Endodermal cell (in vitro differentiated cells): ENCODE results near the gene DNAH1. TPM values are rescaled to one million over a fixed set of nuclear protein-coding genes. Genes with fewer than 3 reads are reported as not detected.

ENCODE experiments used
- DNase-seq: peaks from one replicate; pipeline ENCODE4 v3.0.0-alpha.2; 2017
- H3K27ac ChIP-seq: 2 replicates; pipeline ENCODE4 v1.5.1; 2013; ENCODE audit warnings: mild to moderate bottlenecking, low read depth, low read length, moderate library complexity
- H3K27me3 ChIP-seq: 2 replicates; pipeline ENCODE4 v1.6.1; 2013; ENCODE audit warnings: mild to moderate bottlenecking, low read length, moderate library complexity; ENCODE audit not compliant: insufficient read depth, control insufficient read depth, poor library complexity, severe bottlenecking
- H3K36me3 ChIP-seq: 2 replicates; pipeline ENCODE4 v1.7.0; 2013; ENCODE audit warnings: mild to moderate bottlenecking, low read length, moderate library complexity; ENCODE audit not compliant: control insufficient read depth, insufficient read depth
- H3K4me1 ChIP-seq: one replicate; pipeline ENCODE4 v1.7.0; 2013; ENCODE audit warnings: low read length; ENCODE audit not compliant: control insufficient read depth, insufficient read depth
- H3K4me3 ChIP-seq: 2 replicates; pipeline ENCODE4 v1.5.1; 2013; ENCODE audit warnings: mild to moderate bottlenecking, low read length, moderate library complexity
- H3K9ac ChIP-seq: 2 replicates; pipeline ENCODE4 v1.6.1; 2013; ENCODE audit warnings: mild to moderate bottlenecking, low read length, moderate library complexity; ENCODE audit not compliant: poor library complexity, severe bottlenecking; ENCODE audit errors: extremely low read depth
- H3K9me3 ChIP-seq: 2 replicates; pipeline ENCODE4 v1.6.1; 2013; ENCODE audit warnings: mild to moderate bottlenecking, low read length, moderate library complexity; ENCODE audit not compliant: control insufficient read depth
- H3K27ac Mint-ChIP-seq: 2 replicates; pipeline ENCODE4 v1.8.0; 2020; ENCODE audit warnings: mixed read lengths
- H3K27me3 Mint-ChIP-seq: 2 replicates; pipeline ENCODE4 v1.8.0; 2021; ENCODE audit warnings: mild to moderate bottlenecking, mixed read lengths; ENCODE audit not compliant: insufficient read depth
- H3K36me3 Mint-ChIP-seq: 2 replicates; pipeline ENCODE4 v1.8.0; 2020; ENCODE audit warnings: low read depth, mixed read lengths
- H3K4me1 Mint-ChIP-seq: 2 replicates; pipeline ENCODE4 v1.8.0; 2020; ENCODE audit warnings: mixed read lengths
- H3K4me3 Mint-ChIP-seq: 2 replicates; pipeline ENCODE4 v1.8.0; 2020; ENCODE audit warnings: mild to moderate bottlenecking, moderate library complexity, mixed read lengths
- H3K9me3 Mint-ChIP-seq: 2 replicates; pipeline ENCODE4 v1.8.0; 2020; ENCODE audit warnings: mild to moderate bottlenecking, mixed read lengths
- CTCF ChIP-seq: fragments of 200-600 bp; sonication (generic); conservative IDR thresholded peaks from 2 replicates; pipeline ENCODE4 v1.5.0; 2021; ENCODE audit warnings: antibody characterized with exemption, mild to moderate bottlenecking
- WGBS, 2 experiments: methylation state at CpG; one replicate each; pipeline versions ENCODE4 v1.1.5 to v1.1.7; 2013; ENCODE audit warnings: missing lambda C conversion rate in 2 of 2, mixed read lengths in 1 of 2; ENCODE audit not compliant: insufficient coverage in 1 of 2, insufficient read length in 1 of 2; 5-methylcytosine and 5-hydroxymethylcytosine counted together
- total RNA-seq, 2 donors: library from RNA; stranded (reverse); fragmentation: NEBNext Ultra II Directional in 1 of 2; extraction: Animal tissue kit (Norgen Biotek cat#: 25700) in 1 of 2; gene quantifications; 2 replicates in 1 of 2; 3 replicates in 1 of 2; pipeline ENCODE4 v1.2.1, GENCODE V29; 2021

Gene DNAH1
- total RNA-seq, 2 donors from 2014 or later = 4.9 to 5.5 TPM

DNA sequence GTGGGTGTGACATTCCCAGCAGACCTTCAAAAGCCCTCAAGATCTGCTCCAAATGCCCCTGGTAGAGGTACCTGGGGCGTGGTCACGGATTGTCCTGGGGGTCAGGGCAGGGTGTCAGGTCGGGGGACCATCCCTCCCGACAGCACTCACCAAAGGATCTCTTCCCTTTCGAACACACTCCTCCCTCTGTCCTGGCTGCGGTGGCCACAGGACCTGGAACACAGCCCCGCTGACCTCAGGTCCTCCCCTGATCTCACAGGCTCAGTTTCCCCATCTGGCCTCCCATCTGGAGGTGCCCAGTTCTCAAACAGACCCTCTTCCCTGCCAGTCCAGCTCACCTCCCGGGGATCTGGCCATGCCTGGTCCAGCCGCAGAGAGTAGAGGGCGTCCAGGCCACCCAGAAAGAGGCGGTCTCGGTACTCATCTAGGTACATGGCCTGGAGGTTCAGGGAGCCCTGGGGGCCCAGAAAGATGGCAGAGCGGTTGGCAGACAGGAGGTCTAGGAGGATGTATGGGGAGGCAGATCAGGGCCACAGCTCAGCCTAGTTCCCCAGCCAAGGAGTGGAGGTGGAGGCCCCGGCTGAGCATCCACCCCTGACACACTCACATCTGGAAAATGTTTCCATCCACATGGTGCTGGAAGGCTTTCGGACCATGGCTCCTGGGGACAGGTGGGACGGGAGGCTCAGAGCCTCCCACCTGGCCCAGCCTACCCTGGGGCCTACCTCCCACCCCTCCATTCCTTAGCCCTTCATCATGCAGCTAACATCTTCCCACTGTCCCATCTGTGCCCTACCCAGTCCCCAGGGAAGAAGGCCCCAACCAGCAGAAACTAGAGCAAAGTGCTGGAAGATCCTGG lies 126.5 kb downstream of the DNAH1 start:
- Mint-ChIP-seq H3K4me3 (peak overlapping the region; percentile 46), H3K9me3 (no peaks in the 10 kb centered on the region), H3K27ac (no peak overlapping the region), H3K4me1 (peaks cover 5% of the 10 kb centered on the region), H3K36me3 (no peaks in the 10 kb centered on the region), H3K27me3 (no peaks in the 10 kb centered on the region)
- Histone ChIP-seq H3K4me1 (no peaks in the 10 kb centered on the region), H3K4me3 (no peak overlapping the region), H3K9ac (no peak overlapping the region), H3K27ac (no peak overlapping the region), H3K9me3 (no peaks in the 10 kb centered on the region), H3K36me3 (no peaks in the 10 kb centered on the region), H3K27me3 (no peaks in the 10 kb centered on the region)
- 87 to 93% methylated on average over 9 to 16 of the region's 16 CpGs for WGBS, 2 experiments
- no peak for TF ChIP-seq CTCF
- no peak for DNase-seq

DNA sequence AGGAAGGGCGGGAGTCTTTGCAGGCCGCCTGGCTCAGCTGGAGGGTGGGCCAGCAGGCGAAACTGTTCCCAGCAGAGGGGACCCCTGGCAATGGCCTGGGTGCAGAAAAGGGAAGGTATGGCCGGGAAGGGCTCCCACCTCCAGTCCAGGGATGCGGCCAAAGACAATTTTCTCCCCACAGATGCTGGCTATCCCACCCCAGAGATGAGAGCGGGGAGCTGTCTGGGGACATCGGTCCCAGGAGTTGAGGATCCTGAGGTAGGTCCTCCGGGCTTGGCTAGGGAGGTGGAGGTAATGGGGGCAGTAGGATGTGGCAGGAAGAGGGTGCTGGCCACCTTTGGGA lies 127.1 kb downstream of the DNAH1 start:
- H3K27me3 ChIP-seq = no peaks in the 10 kb centered on the region
- no peak overlapping the region for H3K9ac ChIP-seq
- TF ChIP-seq CTCF = no peak
- no peaks in the 10 kb centered on the region for H3K36me3 ChIP-seq
- H3K27ac ChIP-seq = no peak overlapping the region
- H3K4me3 Mint-ChIP-seq = peak overlapping the region; percentile 46
- 92 to 96% methylated on average over 4 to 8 of the region's 8 CpGs for WGBS, 2 experiments
- H3K27me3 Mint-ChIP-seq = no peaks in the 10 kb centered on the region
- H3K9me3 Mint-ChIP-seq = no peaks in the 10 kb centered on the region
- no peak overlapping the region for H3K4me3 ChIP-seq
- H3K4me1 ChIP-seq = no peaks in the 10 kb centered on the region
- no peak for DNase-seq
- H3K4me1 Mint-ChIP-seq = peaks cover 5% of the 10 kb centered on the region
- no peak overlapping the region for H3K27ac Mint-ChIP-seq
- no peaks in the 10 kb centered on the region for H3K36me3 Mint-ChIP-seq
- H3K9me3 ChIP-seq = no peaks in the 10 kb centered on the region

DNA sequence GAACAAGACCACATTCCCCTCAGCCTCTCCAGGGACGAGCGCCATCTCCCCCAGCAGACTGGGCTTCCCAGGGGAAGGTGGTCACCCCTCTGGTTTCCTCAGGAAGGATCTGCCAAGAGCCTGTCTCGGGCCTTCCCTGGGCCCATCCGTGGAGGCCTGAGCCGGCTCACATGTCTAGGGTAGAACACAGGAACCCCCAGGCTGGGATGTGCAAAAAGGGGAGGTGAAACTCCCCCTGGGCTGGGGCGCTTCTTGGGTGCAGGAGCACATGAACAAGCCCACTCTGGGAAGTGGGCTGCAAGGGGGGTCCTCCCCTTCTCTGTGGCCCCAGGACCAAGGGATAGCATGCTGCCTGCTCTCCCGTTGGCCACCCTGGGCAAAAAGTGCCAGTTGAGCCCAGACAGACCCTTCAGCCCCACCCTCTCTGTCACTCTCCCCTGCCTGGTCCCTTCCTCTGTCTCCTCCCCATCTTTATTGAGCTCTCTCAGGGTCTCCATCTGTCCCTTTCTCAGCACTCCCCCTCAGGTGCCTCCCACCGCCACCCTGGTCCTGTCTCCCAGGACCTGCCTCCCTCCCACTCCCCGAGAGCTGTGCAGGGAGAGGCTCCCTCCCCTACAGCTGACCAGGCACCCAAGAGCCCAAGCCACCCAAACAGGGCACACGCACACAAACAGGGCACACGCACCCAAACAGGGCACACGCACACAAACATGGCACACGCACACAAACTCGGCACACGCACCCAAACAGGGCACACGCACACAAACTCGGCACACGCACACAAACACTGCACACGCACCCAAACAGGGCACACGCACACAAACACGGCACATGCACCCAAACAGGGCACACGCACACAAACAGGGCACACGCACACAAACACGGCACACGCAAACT lies 127.9 kb downstream of the DNAH1 start:
- H3K27me3 ChIP-seq = no peaks in the 10 kb centered on the region
- WGBS, 2 experiments = 93 to 99% methylated on average over 14 to 25 of the region's 25 CpGs
- H3K9ac ChIP-seq = no peak overlapping the region
- no peak overlapping the region for H3K27ac ChIP-seq
- Mint-ChIP-seq H3K27me3 (no peaks in the 10 kb centered on the region), H3K36me3 (no peaks in the 10 kb centered on the region), H3K9me3 (no peaks in the 10 kb centered on the region), H3K4me3 (peak overlapping the region; percentile 46), H3K4me1 (peaks cover 5% of the 10 kb centered on the region), H3K27ac (no peak overlapping the region)
- no peak for TF ChIP-seq CTCF
- peak; percentile 48 for DNase-seq
- no peak overlapping the region for H3K4me3 ChIP-seq
- no peaks in the 10 kb centered on the region for H3K36me3 ChIP-seq
- H3K4me1 ChIP-seq = no peaks in the 10 kb centered on the region
- no peaks in the 10 kb centered on the region for H3K9me3 ChIP-seq
